Mammary epithelial cell (primary cell): ENCODE measurements around the gene COL27A1.

ENCODE experiments used
- CTCF ChIP-seq, 2 donors: IDR thresholded peaks in 1 of 2; conservative IDR thresholded peaks in 1 of 2; 2 replicates each; pipeline ENCODE4 v1.5.1; 2011 to 2012; ENCODE audit warnings: inconsistent platforms in 2 of 2, low read length in 2 of 2, mild to moderate bottlenecking in 2 of 2, control low read depth in 1 of 2, low read depth in 1 of 2; ENCODE audit not compliant: insufficient read depth in 1 of 2; ENCODE audit errors: extremely low read depth in 1 of 2
- EZH2 ChIP-seq: IDR thresholded peaks from 2 replicates; pipeline ENCODE4 v1.6.1; 2012; ENCODE audit warnings: low read length, inconsistent platforms, borderline replicate concordance

- TF ChIP-seq EZH2 (no peak), CTCF (conservative IDR thresholded peaks at IDR 0.05 in 1 of 2, IDR thresholded peaks at IDR 0.05 in 1 of 2; ENCODE audit: extremely low read depth in 1 of 2, insufficient read depth in 1 of 2, low read depth in 1 of 2, low read length in 2 of 2) (no peak)
These were observed 29.8 kb upstream of the COL27A1 start for GRCh38 chr9:114125476-114126013.
